ENCODE data around the gene CREB5. TPM values are rescaled to one million over a fixed set of nuclear protein-coding genes. Genes with fewer than 3 reads are reported as not detected.

Gene CREB5
- total RNA-seq, 6 donors from 2014 or later, result 8.3 to 34.6 (median 15.3) TPM

DNA sequence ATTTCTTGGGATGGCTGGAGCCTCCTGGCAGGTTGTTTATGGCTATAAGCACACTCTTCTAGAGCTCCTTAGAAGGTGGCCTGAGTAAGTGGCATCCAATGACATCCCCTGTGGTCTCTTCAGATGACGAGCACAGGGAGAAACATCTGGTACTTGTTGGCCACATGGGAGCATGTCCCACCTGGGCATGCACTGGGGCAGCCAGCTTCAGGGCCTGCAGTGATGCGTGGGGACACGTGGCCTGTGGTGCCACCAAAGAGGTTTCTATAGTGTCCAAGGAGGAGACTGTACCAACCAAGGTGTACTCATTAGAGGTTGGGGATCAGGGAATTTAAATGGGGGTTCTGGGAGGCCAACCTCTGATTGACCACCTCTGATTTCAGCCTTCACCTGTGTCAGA is 420.4 kb downstream of the CREB5 start:
- no peaks in the 10 kb centered on the region for H3K27me3 ChIP-seq
- WGBS, 2 donors, result 70 to 95% methylated on average over 2 to 3 of the region's 3 CpGs
- H3K27ac ChIP-seq, result no peak overlapping the region
- H3K4me3 ChIP-seq, result no peak overlapping the region
- no peaks in the 10 kb centered on the region for H3K4me1 ChIP-seq
- TF ChIP-seq EP300 (IDR thresholded peaks at IDR 0.05) (no peak), POLR2AphosphoS5 (IDR thresholded peaks at IDR 0.05) (no peak), POLR2A (IDR thresholded peaks at IDR 0.05) (no peak), CTCF (IDR thresholded peaks at IDR 0.05) (no peak)
- DNase-seq (peak in 1 of 2 donors; percentile 40), ATAC-seq (ENCODE audit: low FRiP score in 2 of 2) (no peak)
- no peaks in the 10 kb centered on the region for H3K9me3 ChIP-seq
- no peaks in the 10 kb centered on the region for H3K36me3 ChIP-seq

DNA sequence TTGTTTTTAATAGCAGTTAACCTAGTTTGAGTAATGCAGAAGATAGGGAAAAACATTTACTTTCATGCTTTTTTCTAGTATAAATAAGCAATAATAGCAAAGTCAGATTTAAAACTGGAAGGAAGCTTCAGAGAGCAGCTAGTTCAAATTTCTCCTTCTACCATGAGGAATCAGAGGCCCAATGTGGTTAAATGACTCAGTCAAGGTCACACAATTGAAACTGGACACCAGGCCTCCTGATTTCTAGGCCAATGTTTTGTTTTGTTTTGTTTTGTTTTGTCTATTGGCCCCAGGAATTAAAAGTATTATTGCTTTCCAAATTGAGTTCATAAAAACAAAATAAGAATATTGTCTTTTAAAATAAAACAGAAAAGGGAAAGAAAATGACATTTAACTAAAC is 423.5 kb downstream of the CREB5 start:
- H3K4me1 ChIP-seq, result peaks cover 0 to 6% (median 2%) of the 10 kb centered on the region in 4 donors
- TF ChIP-seq POLR2A (IDR thresholded peaks at IDR 0.05) (no peak), POLR2AphosphoS5 (IDR thresholded peaks at IDR 0.05) (no peak), EP300 (IDR thresholded peaks at IDR 0.05) (no peak), CTCF (IDR thresholded peaks at IDR 0.05) (no peak)
- no peak overlapping the region for H3K4me3 ChIP-seq
- H3K27me3 ChIP-seq, result no peaks in the 10 kb centered on the region
- H3K36me3 ChIP-seq, result no peaks in the 10 kb centered on the region
- DNase-seq, result no peak
- H3K27ac ChIP-seq, result no peak overlapping the region
- H3K9me3 ChIP-seq, result no peaks in the 10 kb centered on the region
- no peak for ATAC-seq (ENCODE audit: low FRiP score in 2 of 2)

DNA sequence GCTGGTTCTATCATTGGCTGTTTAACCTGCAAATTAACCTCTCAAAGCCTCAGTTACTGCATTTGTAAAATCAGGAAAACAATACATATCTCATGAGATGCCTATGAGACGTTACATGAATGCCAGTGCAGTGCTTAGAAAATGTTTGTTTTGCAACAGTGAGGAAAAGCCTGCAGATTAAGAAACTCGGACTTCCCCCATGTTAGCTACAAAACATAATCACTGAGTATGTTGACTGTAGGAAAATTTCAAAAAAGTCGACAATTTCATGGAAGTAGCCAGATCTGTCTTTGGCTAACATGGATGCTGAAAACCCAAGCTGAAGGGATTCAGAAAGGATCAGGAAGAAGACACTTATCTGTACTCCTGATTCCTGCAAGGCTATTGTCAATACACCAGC is 424.4 kb downstream of the CREB5 start:
- 66 to 78% methylated on average over 3 of the region's 3 CpGs for WGBS, 2 donors
- Histone ChIP-seq H3K4me1 (peaks cover 0 to 6% (median 2%) of the 10 kb centered on the region in 4 donors), H3K4me3 (no peak overlapping the region), H3K27me3 (no peaks in the 10 kb centered on the region), H3K9me3 (no peaks in the 10 kb centered on the region), H3K27ac (no peak overlapping the region), H3K36me3 (no peaks in the 10 kb centered on the region)
- TF ChIP-seq EP300 (IDR thresholded peaks at IDR 0.05) (no peak), CTCF (IDR thresholded peaks at IDR 0.05) (no peak), POLR2A (IDR thresholded peaks at IDR 0.05) (no peak), POLR2AphosphoS5 (IDR thresholded peaks at IDR 0.05) (no peak)
- no peak for ATAC-seq (ENCODE audit: low FRiP score in 2 of 2)
- DNase-seq, result no peak

DNA sequence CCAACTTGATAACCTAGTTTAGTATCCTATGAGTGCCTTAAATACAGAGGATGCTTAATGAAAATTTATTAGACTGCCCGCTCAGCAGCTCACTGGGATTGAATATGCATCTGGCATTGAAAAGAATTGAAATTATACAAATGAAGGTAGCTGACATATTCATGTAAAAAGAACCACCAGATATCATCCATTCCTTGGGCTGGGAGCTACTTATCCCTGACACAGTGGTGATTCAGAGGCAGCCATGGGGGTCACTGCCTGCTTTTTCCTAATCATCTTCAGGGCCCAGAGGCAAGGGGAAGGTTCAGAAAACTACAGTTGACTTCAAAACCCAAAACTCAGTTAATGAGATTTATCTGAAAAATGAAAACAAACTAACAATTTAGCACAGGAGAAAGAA is 424.9 kb downstream of the CREB5 start:
- no peak for DNase-seq
- WGBS, 2 donors, result 96% methylated on average over 1 of the region's 1 CpG
- H3K9me3 ChIP-seq, result no peaks in the 10 kb centered on the region
- H3K4me1 ChIP-seq, result peaks cover 0 to 6% (median 2%) of the 10 kb centered on the region in 4 donors
- no peak overlapping the region for H3K27ac ChIP-seq
- ATAC-seq (ENCODE audit: low FRiP score in 2 of 2), result no peak
- TF ChIP-seq CTCF (IDR thresholded peaks at IDR 0.05) (no peak), POLR2A (IDR thresholded peaks at IDR 0.05) (no peak)
- no peaks in the 10 kb centered on the region for H3K27me3 ChIP-seq
- no peaks in the 10 kb centered on the region for H3K36me3 ChIP-seq
- no peak overlapping the region for H3K4me3 ChIP-seq

- ATAC-seq (ENCODE audit: low FRiP score in 2 of 2) (no peak), DNase-seq (no peak)
- H3K4me3 ChIP-seq, result no peak overlapping the region
- no peaks in the 10 kb centered on the region for H3K9me3 ChIP-seq
- H3K27ac ChIP-seq, result no peak overlapping the region
- H3K27me3 ChIP-seq, result no peaks in the 10 kb centered on the region
- TF ChIP-seq POLR2A (IDR thresholded peaks at IDR 0.05) (no peak), CTCF (IDR thresholded peaks at IDR 0.05) (peak in 5 of 6 experiments; percentile 10 to 36 (median 15)), POLR2AphosphoS5 (IDR thresholded peaks at IDR 0.05) (no peak)
- no peaks in the 10 kb centered on the region for H3K36me3 ChIP-seq
- peaks cover 0 to 6% (median 2%) of the 10 kb centered on the region in 4 donors for H3K4me1 ChIP-seq
- 58 to 64% methylated on average over 3 of the region's 3 CpGs for WGBS, 2 donors
Measured at GRCh38 chr7:28840592-28840995, 428.3 kb downstream of the CREB5 start.
